ENCODE data around the gene TRPM6. TPM values are rescaled to one million over a fixed set of nuclear protein-coding genes. Genes with fewer than 3 reads are reported as not detected.

The TRPM6 gene
- total and polyA plus RNA-seq, 9 donors, result 0.06 to 0.69 (median 0.25) TPM

- H3K9me3 ChIP-seq, result no peaks in the 10 kb centered on the region
- no peak for DNase-seq
- intact Hi-C loops (cut with DNase I), result no loop called here
- TF ChIP-seq POLR2A (IDR thresholded peaks at IDR 0.05), result no peak
- TF ChIP-seq, protein P1, sequence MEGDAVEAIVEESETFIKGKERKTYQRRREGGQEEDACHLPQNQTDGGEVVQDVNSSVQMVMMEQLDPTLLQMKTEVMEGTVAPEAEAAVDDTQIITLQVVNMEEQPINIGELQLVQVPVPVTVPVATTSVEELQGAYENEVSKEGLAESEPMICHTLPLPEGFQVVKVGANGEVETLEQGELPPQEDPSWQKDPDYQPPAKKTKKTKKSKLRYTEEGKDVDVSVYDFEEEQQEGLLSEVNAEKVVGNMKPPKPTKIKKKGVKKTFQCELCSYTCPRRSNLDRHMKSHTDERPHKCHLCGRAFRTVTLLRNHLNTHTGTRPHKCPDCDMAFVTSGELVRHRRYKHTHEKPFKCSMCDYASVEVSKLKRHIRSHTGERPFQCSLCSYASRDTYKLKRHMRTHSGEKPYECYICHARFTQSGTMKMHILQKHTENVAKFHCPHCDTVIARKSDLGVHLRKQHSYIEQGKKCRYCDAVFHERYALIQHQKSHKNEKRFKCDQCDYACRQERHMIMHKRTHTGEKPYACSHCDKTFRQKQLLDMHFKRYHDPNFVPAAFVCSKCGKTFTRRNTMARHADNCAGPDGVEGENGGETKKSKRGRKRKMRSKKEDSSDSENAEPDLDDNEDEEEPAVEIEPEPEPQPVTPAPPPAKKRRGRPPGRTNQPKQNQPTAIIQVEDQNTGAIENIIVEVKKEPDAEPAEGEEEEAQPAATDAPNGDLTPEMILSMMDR (IDR thresholded peaks at IDR 0.05), result no peak
- TF ChIP-seq EP300 (IDR thresholded peaks at IDR 0.05), result no peak
- 86 to 88% (median 88%) methylated on average over 9 of the region's 9 CpGs for WGBS, 3 donors
- no peaks in the 10 kb centered on the region for H3K4me1 ChIP-seq (ENCODE audit: insufficient read depth)
- H3K4me3 ChIP-seq, result no peak overlapping the region
- no peak overlapping the region for H3K27ac ChIP-seq
- no peaks in the 10 kb centered on the region for H3K27me3 ChIP-seq
- no peaks in the 10 kb centered on the region for H3K36me3 ChIP-seq
Observed at GRCh38 chr9:74817281-74817810, 70.4 kb downstream of the TRPM6 start.

DNA sequence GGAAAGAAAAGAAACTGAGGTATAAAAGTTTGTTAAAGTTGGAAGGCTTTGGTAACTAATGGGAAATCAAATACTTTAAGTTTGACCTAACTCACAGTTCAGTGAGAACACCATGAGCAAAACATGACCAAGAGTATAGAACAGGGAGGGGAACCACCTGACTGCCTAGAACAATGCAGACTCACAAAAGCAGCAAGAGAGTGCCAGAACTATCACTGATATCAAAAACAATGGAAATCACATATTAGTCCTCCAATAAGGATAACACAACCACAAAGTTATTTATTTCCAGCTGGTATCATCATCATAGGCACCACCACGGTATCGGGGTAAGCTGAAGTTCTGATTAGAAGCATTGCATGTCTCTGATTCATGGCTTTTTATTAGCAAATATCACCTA, 77.5 kb downstream of the TRPM6 start:
- Histone ChIP-seq H3K27me3 (no peaks in the 10 kb centered on the region), H3K9me3 (no peaks in the 10 kb centered on the region), H3K4me3 (no peak overlapping the region), H3K27ac (no peak overlapping the region), H3K36me3 (no peaks in the 10 kb centered on the region), H3K4me1 (ENCODE audit: insufficient read depth) (no peaks in the 10 kb centered on the region)
- no peak for DNase-seq
- TF ChIP-seq EP300 (IDR thresholded peaks at IDR 0.05) (no peak), POLR2A (IDR thresholded peaks at IDR 0.05) (no peak)
- TF ChIP-seq, protein P1 (IDR thresholded peaks at IDR 0.05), result no peak
- 64 to 80% (median 72%) methylated on average over 2 of the region's 2 CpGs for WGBS, 3 donors
- intact Hi-C loops (cut with DNase I), result no loop called here

- Histone ChIP-seq H3K27ac (no peak overlapping the region), H3K27me3 (no peaks in the 10 kb centered on the region), H3K4me3 (no peak overlapping the region), H3K36me3 (no peaks in the 10 kb centered on the region), H3K4me1 (ENCODE audit: insufficient read depth) (no peaks in the 10 kb centered on the region), H3K9me3 (no peaks in the 10 kb centered on the region)
- WGBS, 3 donors, result 43 to 57% (median 45%) methylated on average over 2 of the region's 2 CpGs
- TF ChIP-seq POLR2A (IDR thresholded peaks at IDR 0.05), result no peak
- TF ChIP-seq, protein P1 (IDR thresholded peaks at IDR 0.05), result no peak
- intact Hi-C loops (cut with DNase I), result no loop called here
- DNase-seq, result no peak
Observed at GRCh38 chr9:74804018-74804385, 83.7 kb downstream of the TRPM6 start.

DNA sequence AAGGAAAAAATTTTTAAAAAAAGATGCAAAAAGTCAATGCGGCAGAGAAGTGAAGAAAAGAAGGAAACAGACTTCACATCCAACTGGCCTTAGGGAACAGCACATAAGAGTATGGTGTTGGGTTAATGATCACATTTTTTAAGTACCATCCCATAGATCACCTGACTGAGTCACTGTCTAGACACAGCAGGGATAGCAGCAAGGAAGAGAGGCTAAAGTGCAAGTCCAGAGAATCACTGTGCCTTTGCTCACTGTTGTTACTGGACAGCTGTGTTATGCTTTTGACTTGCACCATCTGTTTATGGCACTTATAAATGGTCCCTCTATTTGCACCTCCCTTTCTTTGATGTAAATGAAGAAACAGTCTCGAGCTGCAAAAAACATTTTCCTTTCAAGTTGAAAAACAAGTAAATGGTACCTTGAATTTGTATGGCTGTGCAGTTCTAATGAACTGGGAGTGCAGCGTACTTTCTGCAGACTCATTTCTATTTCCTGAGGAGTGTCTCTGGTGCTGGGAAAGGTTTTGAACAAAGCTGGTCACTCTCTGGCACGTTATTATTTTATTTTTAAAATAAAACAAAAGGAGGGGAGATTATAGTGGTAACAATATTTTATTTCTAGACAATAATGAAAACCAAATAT, 84.2 kb downstream of the TRPM6 start:
- Histone ChIP-seq H3K4me1 (ENCODE audit: insufficient read depth) (no peaks in the 10 kb centered on the region), H3K36me3 (no peaks in the 10 kb centered on the region), H3K9me3 (no peaks in the 10 kb centered on the region), H3K27me3 (no peaks in the 10 kb centered on the region), H3K4me3 (no peak overlapping the region), H3K27ac (no peak overlapping the region)
- TF ChIP-seq POLR2A (IDR thresholded peaks at IDR 0.05) (no peak), EP300 (IDR thresholded peaks at IDR 0.05) (no peak)
- TF ChIP-seq, protein P1 (IDR thresholded peaks at IDR 0.05), result no peak
- intact Hi-C loops (cut with DNase I), result no loop called here
- DNase-seq, result no peak
- WGBS, 3 donors, result 48 to 51% (median 50%) methylated on average over 4 of the region's 4 CpGs
